SK-N-SH (cell line): ENCODE measurements around the gene LCN1. TPM values are rescaled to one million over a fixed set of nuclear protein-coding genes. Genes with fewer than 3 reads are reported as not detected.

ENCODE experiments used
- CTCF ChIA-PET: fragments of 300-600, 350-600 bp; formaldehyde crosslinking; extraction: SDS; loops from one replicate; lab custom pipeline; 2021; lab: Yijun Ruan, JAX
- POLR2A ChIA-PET: fragments of 350-600 bp; sonication (Branson Sonifier 250); formaldehyde crosslinking; extraction: SDS; loops from one replicate; lab custom pipeline; 2020; ENCODE audit warnings: antibody characterized with exemption, inconsistent platforms; lab: Yijun Ruan, JAX
- DNase-seq: peaks from one replicate; pipeline ENCODE4 v3.0.0; 2012
- H2AFZ ChIP-seq: fragments of 200-600 bp; sonication (generic); 2 replicates; pipeline ENCODE4 v1.8.1; 2016; ENCODE audit warnings: antibody characterized with exemption, mild to moderate bottlenecking, low read depth
- H3F3A ChIP-seq: fragments of 200-600 bp; sonication (generic); replicated peaks from 2 replicates; pipeline ENCODE3; 2016; ENCODE audit warnings: antibody characterized with exemption, mild to moderate bottlenecking; ENCODE audit not compliant: insufficient read depth
- H3K27ac ChIP-seq, 2 experiments: fragments of 200-500 bp in 1 of 2; fragments of 200-600 bp in 1 of 2; sonication (Bioruptor generic) in 1 of 2; sonication (generic), shearing (Covaris generic) in 1 of 2; 2 replicates each; pipeline versions ENCODE4 v1.5.1 to v1.6.1; 2014 to 2016; ENCODE audit warnings: low read depth in 2 of 2, inconsistent platforms in 1 of 2, low read length in 1 of 2, mild to moderate bottlenecking in 1 of 2, mixed read lengths in 1 of 2
- H3K27me3 ChIP-seq: fragments of 200-600 bp; sonication (generic), shearing (Covaris generic); 2 replicates; pipeline ENCODE4 v1.6.1; 2016; ENCODE audit warnings: mixed run types; ENCODE audit not compliant: insufficient read depth
- H3K36me3 ChIP-seq, 2 experiments: fragments of 200-500 bp in 1 of 2; fragments of 200-600 bp in 1 of 2; sonication (Bioruptor generic) in 1 of 2; sonication (generic) in 1 of 2; replicated peaks in 1 of 2; 2 replicates each; pipeline versions ENCODE3 to v1.5.1; 2014 to 2016; ENCODE audit warnings: low read length in 1 of 2, mild to moderate bottlenecking in 1 of 2; ENCODE audit not compliant: insufficient read depth in 2 of 2, control insufficient read depth in 1 of 2
- H3K4me1 ChIP-seq, 2 experiments: fragments of 200-500 bp in 1 of 2; fragments of 200-600 bp in 1 of 2; sonication (Bioruptor generic) in 1 of 2; sonication (generic), shearing (Covaris generic) in 1 of 2; 2 replicates each; pipeline versions ENCODE4 v1.5.1 to v1.6.1; 2014 to 2016; ENCODE audit warnings: low read depth in 1 of 2, low read length in 1 of 2, mixed run types in 1 of 2; ENCODE audit not compliant: insufficient read depth in 2 of 2, control insufficient read depth in 1 of 2
- H3K4me2 ChIP-seq: fragments of 200-600 bp; sonication (generic), shearing (Covaris generic); 2 replicates; pipeline ENCODE4 v1.6.1; 2017; ENCODE audit warnings: mixed run types
- H3K4me3 ChIP-seq, 2 experiments: fragments of 200-500 bp in 1 of 2; fragments of 200-600 bp in 1 of 2; sonication (Bioruptor generic) in 1 of 2; sonication (generic), shearing (Covaris generic) in 1 of 2; 2 replicates each; pipeline versions ENCODE4 v1.5.1 to v1.8.1; 2014 to 2016; ENCODE audit warnings: low read depth in 2 of 2, inconsistent platforms in 1 of 2, low read length in 1 of 2, mild to moderate bottlenecking in 1 of 2, mixed read lengths in 1 of 2, moderate library complexity in 1 of 2
- H3K79me2 ChIP-seq: fragments of 200-600 bp; sonication (generic); 2 replicates; pipeline ENCODE4 v1.8.1; 2017; ENCODE audit warnings: mild to moderate bottlenecking; ENCODE audit not compliant: insufficient read depth
- H3K9ac ChIP-seq: fragments of 200-600 bp; sonication (generic); 2 replicates; pipeline ENCODE4 v1.6.1; 2017; ENCODE audit warnings: mixed run types
- H3K9me2 ChIP-seq: fragments of 200-600 bp; sonication (generic); 2 replicates; pipeline ENCODE4 v1.6.1; 2017; ENCODE audit warnings: mixed run types
- H3K9me3 ChIP-seq: fragments of 200-600 bp; sonication (generic); 2 replicates; pipeline ENCODE4 v1.6.1; 2017; ENCODE audit warnings: mixed run types, mild to moderate bottlenecking, moderate library complexity
- H4K20me1 ChIP-seq: fragments of 200-600 bp; sonication (generic); 2 replicates; pipeline ENCODE4 v1.6.1; 2017; ENCODE audit warnings: mild to moderate bottlenecking, mixed run types; ENCODE audit not compliant: insufficient read depth
- CTCF ChIP-seq: fragments of 200-600 bp; sonication (generic); IDR thresholded peaks from 2 replicates; pipeline ENCODE4 v1.6.1; 2017; ENCODE audit warnings: antibody characterized with exemption, mild to moderate bottlenecking, moderate library complexity
- EP300 ChIP-seq, 2 experiments: IDR thresholded peaks; 2 replicates each; pipeline versions ENCODE4 v1.4.0 to v1.6.1; 2012; ENCODE audit warnings: borderline replicate concordance in 1 of 2, low read depth in 1 of 2, low read length in 1 of 2
- EZH2phosphoT487 ChIP-seq: fragments of 200-600 bp; sonication (generic); IDR thresholded peaks from 2 replicates; pipeline ENCODE4 v1.6.1; 2017; ENCODE audit warnings: low read depth, mixed run types, mild to moderate bottlenecking, antibody characterized with exemption, moderate library complexity, borderline replicate concordance
- FOSL2 ChIP-seq: IDR thresholded peaks from 2 replicates; pipeline ENCODE4 v1.4.0; 2012; ENCODE audit warnings: low read depth, mild to moderate bottlenecking, moderate library complexity, borderline replicate concordance
- FOXM1 ChIP-seq: IDR thresholded peaks from 2 replicates; pipeline ENCODE4 v1.4.0; 2012; ENCODE audit warnings: low read depth, mild to moderate bottlenecking
- MXI1 ChIP-seq: IDR thresholded peaks from 2 replicates; pipeline ENCODE4 v1.6.1; 2012; ENCODE audit warnings: mild to moderate bottlenecking, low read depth, low read length, improper control_type of control experiment
- PBX3 ChIP-seq: IDR thresholded peaks from 2 replicates; pipeline ENCODE4; 2012
- POLR2AphosphoS5 ChIP-seq: IDR thresholded peaks from 2 replicates; pipeline ENCODE4 v1.6.1; 2012; ENCODE audit warnings: low read depth, low read length
- RXRA ChIP-seq: IDR thresholded peaks from 2 replicates; pipeline ENCODE4 v1.4.0; 2012; ENCODE audit warnings: low read depth, mild to moderate bottlenecking, borderline replicate concordance
- SIN3A ChIP-seq: IDR thresholded peaks from 2 replicates; pipeline ENCODE4 v1.6.1; 2012; ENCODE audit warnings: low read depth, mild to moderate bottlenecking, low read length, moderate library complexity, borderline replicate concordance
- SMC3 ChIP-seq: IDR thresholded peaks from 2 replicates; pipeline ENCODE4 v1.6.1; 2012; ENCODE audit warnings: low read depth, low read length, improper control_type of control experiment
- TAF1 ChIP-seq: IDR thresholded peaks from 2 replicates; pipeline ENCODE4 v1.6.1; 2012; ENCODE audit warnings: low read depth, mild to moderate bottlenecking, low read length, moderate library complexity, borderline replicate concordance
- TCF12 ChIP-seq: IDR thresholded peaks from 2 replicates; pipeline ENCODE4 v1.4.0; 2012
- USF2 ChIP-seq: fragments of 150-350 bp; IDR thresholded peaks from 2 replicates; pipeline ENCODE4 v1.6.1; 2017; ENCODE audit warnings: antibody characterized with exemption, low read length, low read depth, borderline replicate concordance
- YY1 ChIP-seq: IDR thresholded peaks from 2 replicates; pipeline ENCODE4 v1.4.0; 2012; ENCODE audit warnings: low read depth, mild to moderate bottlenecking
- WGBS: methylation state at CpG from one replicate; pipeline ENCODE4 v1.1.6; 2017; ENCODE audit warnings: low lambda C conversion rate; 5-methylcytosine and 5-hydroxymethylcytosine counted together
- polyA plus RNA-seq, 3 experiments: library from polyadenylated mRNA; depleted of rRNA; stranded (reverse); fragments of >200 nt; gene quantifications; 2 replicates each; pipeline ENCODE4 v1.2.3, GENCODE V29; 2012
- TF ChIP-seq, protein P1 (sequence below): fragments of 150-350 bp; IDR thresholded peaks from 2 replicates; pipeline ENCODE4 v1.6.1; 2016; ENCODE audit warnings: mild to moderate bottlenecking, low read depth, low read length

LCN1 gene
- polyA plus RNA-seq, 1 of the 3 experiments (the other 2 are of a cell fraction) = not detected

DNA sequence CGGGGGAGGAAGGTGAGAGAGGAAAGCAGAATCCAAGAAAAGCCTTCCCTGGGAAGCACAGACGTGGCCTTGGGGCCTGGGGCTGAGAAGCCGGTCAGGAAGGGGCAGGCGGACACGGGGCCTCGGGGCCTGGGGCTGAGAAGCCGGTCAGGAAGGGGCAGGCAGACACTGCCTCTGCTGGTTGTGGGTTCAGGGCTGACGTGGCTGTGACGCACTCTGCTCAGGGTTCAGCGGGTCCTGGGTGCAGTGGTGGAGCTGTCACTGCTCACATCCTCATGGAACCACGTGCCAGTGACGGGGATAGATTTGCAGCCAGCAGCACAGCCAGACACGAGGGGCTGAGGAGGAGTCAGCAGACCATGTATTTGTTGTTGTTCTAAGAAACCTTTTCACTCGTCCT, 53.1 kb downstream of the LCN1 start (continued):
- TF ChIP-seq TCF12 = no peak
- no peak for TF ChIP-seq CTCF
- no peak for TF ChIP-seq USF2
- no peak for TF ChIP-seq EZH2phosphoT487
- no peak for TF ChIP-seq POLR2AphosphoS5
- TF ChIP-seq MXI1 = no peak
- no peak for TF ChIP-seq FOXM1
- no peak for TF ChIP-seq RXRA
- TF ChIP-seq TAF1 = no peak
- no peak for TF ChIP-seq SMC3
- TF ChIP-seq, protein P1, sequence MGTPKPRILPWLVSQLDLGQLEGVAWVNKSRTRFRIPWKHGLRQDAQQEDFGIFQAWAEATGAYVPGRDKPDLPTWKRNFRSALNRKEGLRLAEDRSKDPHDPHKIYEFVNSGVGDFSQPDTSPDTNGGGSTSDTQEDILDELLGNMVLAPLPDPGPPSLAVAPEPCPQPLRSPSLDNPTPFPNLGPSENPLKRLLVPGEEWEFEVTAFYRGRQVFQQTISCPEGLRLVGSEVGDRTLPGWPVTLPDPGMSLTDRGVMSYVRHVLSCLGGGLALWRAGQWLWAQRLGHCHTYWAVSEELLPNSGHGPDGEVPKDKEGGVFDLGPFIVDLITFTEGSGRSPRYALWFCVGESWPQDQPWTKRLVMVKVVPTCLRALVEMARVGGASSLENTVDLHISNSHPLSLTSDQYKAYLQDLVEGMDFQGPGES = no peak

GRCh38 chr9:135574943-135575342, 53.7 kb downstream of the LCN1 start:
- TF ChIP-seq TCF12 (no peak), YY1 (no peak), SIN3A (no peak), FOSL2 (no peak), EP300 (IDR thresholded peaks at IDR 0.05; ENCODE audit: borderline replicate concordance in 1 of 2, low read depth in 1 of 2, low read length in 1 of 2) (no peak), PBX3 (no peak)
- Histone ChIP-seq H3K4me1 (no peaks in the 10 kb centered on the region), H3K27me3 (no peaks in the 10 kb centered on the region), H3F3A (no peaks in the 10 kb centered on the region), H2AFZ (no peak overlapping the region), H3K9ac (no peak overlapping the region), H3K4me2 (no peak overlapping the region), H4K20me1 (no peaks in the 10 kb centered on the region), H3K9me2 (no peaks in the 10 kb centered on the region), H3K36me3 (no peaks in the 10 kb centered on the region), H3K4me3 (no peak overlapping the region), H3K27ac (no peak overlapping the region), H3K9me3 (no peaks in the 10 kb centered on the region), H3K79me2 (no peaks in the 10 kb centered on the region)
- POLR2A ChIA-PET = no interaction called here
- DNase-seq = no peak
- CTCF ChIA-PET = interaction anchor here (0.6 to 0.7 kb wide), 2 partner anchors 36 to 284 kb away, joined by 3 read pairs; no protein-coding TSS in a partner anchor
- WGBS = 59% methylated on average over 4 of the region's 15 CpGs

Other genes starting within 250 kb of the LCN1 start
- gene PPP1R26, start 41.7 kb upstream of the LCN1 start, polyA plus RNA-seq (2012; rRNA removed) = 18.6 and 20.1 TPM in 2 replicates
- 113 and 116 TPM in 2 replicates for gene MRPS2, start 20.8 kb upstream of the LCN1 start, polyA plus RNA-seq (2012; rRNA removed)
- not detected in 2 replicates for gene OBP2A, start 24.7 kb downstream of the LCN1 start, polyA plus RNA-seq (2012; rRNA removed)
- gene PAEP, start 40.3 kb downstream of the LCN1 start, polyA plus RNA-seq (2012; rRNA removed) = 0.08 TPM in 1 of 2 replicates, not detected in the other
- gene GLT6D1, start 118.1 kb downstream of the LCN1 start, polyA plus RNA-seq (2012; rRNA removed) = not detected in 2 replicates
- gene LCN9, start 141.9 kb downstream of the LCN1 start, polyA plus RNA-seq (2012; rRNA removed) = not detected in 2 replicates
- not detected in 2 replicates for gene SOHLH1, start 178.0 kb downstream of the LCN1 start, polyA plus RNA-seq (2012; rRNA removed)
- gene KCNT1, start 180.7 kb downstream of the LCN1 start, polyA plus RNA-seq (2012; rRNA removed) = 0.08 and 0.26 TPM in 2 replicates